Stimulated activated naive CD8-positive, alpha-beta T cell treated with anti-CD3 and anti-CD28 coated beads, Interleukin-15, Interleukin-2, amounts not matched to agents 100 ng/mL and 50 ng/mL, for 24 hours (primary cell): Measurements from ENCODE around the gene LTN1.

Experiments
- H3K27ac Mint-ChIP-seq: one replicate; pipeline ENCODE4 v1.8.0; 2021; ENCODE audit warnings: mild to moderate bottlenecking, mixed read lengths
- H3K27me3 Mint-ChIP-seq: one replicate; pipeline ENCODE4 v1.8.0; 2021; ENCODE audit warnings: mixed read lengths
- H3K36me3 Mint-ChIP-seq: one replicate; pipeline ENCODE4 v1.8.0; 2021; ENCODE audit warnings: low read depth, mixed read lengths
- H3K4me1 Mint-ChIP-seq: one replicate; pipeline ENCODE4 v1.8.0; 2021; ENCODE audit warnings: low read depth, mixed read lengths
- H3K4me3 Mint-ChIP-seq: one replicate; pipeline ENCODE4 v1.8.0; 2021; ENCODE audit warnings: mild to moderate bottlenecking, mixed read lengths
- H3K9me3 Mint-ChIP-seq: one replicate; pipeline ENCODE4 v1.8.0; 2021; ENCODE audit warnings: mixed read lengths

The LTN1 gene

GRCh38 chr21:28923439-28923975 lies 69.2 kb downstream of the LTN1 start:
- no peaks in the 10 kb centered on the region for H3K9me3 Mint-ChIP-seq
- peaks cover 48% of the 10 kb centered on the region for H3K36me3 Mint-ChIP-seq
- no peaks in the 10 kb centered on the region for H3K27me3 Mint-ChIP-seq
- H3K27ac Mint-ChIP-seq = no peak overlapping the region
- no peak overlapping the region for H3K4me3 Mint-ChIP-seq
- H3K4me1 Mint-ChIP-seq = no peaks in the 10 kb centered on the region

- Mint-ChIP-seq H3K4me3 (no peak overlapping the region), H3K27ac (no peak overlapping the region), H3K27me3 (no peaks in the 10 kb centered on the region), H3K9me3 (no peaks in the 10 kb centered on the region), H3K36me3 (peaks cover 42% of the 10 kb centered on the region), H3K4me1 (no peaks in the 10 kb centered on the region)
Observed at GRCh38 chr21:28922368-28922767, 70.3 kb downstream of the LTN1 start.

GRCh38 chr21:28916150-28916893 lies 76.4 kb downstream of the LTN1 start:
- Mint-ChIP-seq H3K27me3 (peaks cover 6% of the 10 kb centered on the region), H3K36me3 (no peaks in the 10 kb centered on the region), H3K27ac (no peak overlapping the region), H3K4me3 (no peak overlapping the region), H3K4me1 (no peaks in the 10 kb centered on the region), H3K9me3 (no peaks in the 10 kb centered on the region)

- Mint-ChIP-seq H3K4me1 (no peaks in the 10 kb centered on the region), H3K27me3 (peaks cover 6% of the 10 kb centered on the region), H3K36me3 (no peaks in the 10 kb centered on the region), H3K4me3 (no peak overlapping the region), H3K27ac (no peak overlapping the region), H3K9me3 (no peaks in the 10 kb centered on the region)
Observed at GRCh38 chr21:28913071-28913470, 79.6 kb downstream of the LTN1 start.

- H3K9me3 Mint-ChIP-seq = no peaks in the 10 kb centered on the region
- H3K4me3 Mint-ChIP-seq = no peak overlapping the region
- no peaks in the 10 kb centered on the region for H3K4me1 Mint-ChIP-seq
- H3K27ac Mint-ChIP-seq = no peak overlapping the region
- peaks cover 6% of the 10 kb centered on the region for H3K27me3 Mint-ChIP-seq
- no peaks in the 10 kb centered on the region for H3K36me3 Mint-ChIP-seq
Observed at GRCh38 chr21:28910280-28910887, 82.3 kb downstream of the LTN1 start.

GRCh38 chr21:28908351-28908750 lies 84.3 kb downstream of the LTN1 start:
- Mint-ChIP-seq H3K27ac (no peak overlapping the region), H3K4me3 (no peak overlapping the region), H3K36me3 (no peaks in the 10 kb centered on the region), H3K9me3 (no peaks in the 10 kb centered on the region), H3K4me1 (no peaks in the 10 kb centered on the region), H3K27me3 (peaks cover 6% of the 10 kb centered on the region)

GRCh38 chr21:28906841-28907240 lies 85.8 kb downstream of the LTN1 start:
- no peak overlapping the region for H3K4me3 Mint-ChIP-seq
- no peaks in the 10 kb centered on the region for H3K36me3 Mint-ChIP-seq
- no peaks in the 10 kb centered on the region for H3K9me3 Mint-ChIP-seq
- peaks cover 4% of the 10 kb centered on the region for H3K27me3 Mint-ChIP-seq
- no peak overlapping the region for H3K27ac Mint-ChIP-seq
- H3K4me1 Mint-ChIP-seq = no peaks in the 10 kb centered on the region

GRCh38 chr21:28906236-28906635 lies 86.4 kb downstream of the LTN1 start:
- Mint-ChIP-seq H3K36me3 (no peaks in the 10 kb centered on the region), H3K4me1 (no peaks in the 10 kb centered on the region), H3K27ac (no peak overlapping the region), H3K27me3 (peaks cover 4% of the 10 kb centered on the region), H3K9me3 (no peaks in the 10 kb centered on the region), H3K4me3 (no peak overlapping the region)

- no peak overlapping the region for H3K27ac Mint-ChIP-seq
- H3K9me3 Mint-ChIP-seq = no peaks in the 10 kb centered on the region
- no peak overlapping the region for H3K4me3 Mint-ChIP-seq
- H3K4me1 Mint-ChIP-seq = no peaks in the 10 kb centered on the region
- H3K27me3 Mint-ChIP-seq = peaks cover 4% of the 10 kb centered on the region
- H3K36me3 Mint-ChIP-seq = no peaks in the 10 kb centered on the region
Observed at GRCh38 chr21:28904961-28905435, 87.7 kb downstream of the LTN1 start.

GRCh38 chr21:28903448-28903847 lies 89.2 kb downstream of the LTN1 start:
- no peaks in the 10 kb centered on the region for H3K4me1 Mint-ChIP-seq
- no peaks in the 10 kb centered on the region for H3K9me3 Mint-ChIP-seq
- no peaks in the 10 kb centered on the region for H3K36me3 Mint-ChIP-seq
- no peak overlapping the region for H3K4me3 Mint-ChIP-seq
- no peak overlapping the region for H3K27ac Mint-ChIP-seq
- peaks cover 4% of the 10 kb centered on the region for H3K27me3 Mint-ChIP-seq

GRCh38 chr21:28900481-28900880 lies 92.2 kb downstream of the LTN1 start:
- no peaks in the 10 kb centered on the region for H3K9me3 Mint-ChIP-seq
- no peaks in the 10 kb centered on the region for H3K4me1 Mint-ChIP-seq
- H3K4me3 Mint-ChIP-seq = no peak overlapping the region
- H3K27ac Mint-ChIP-seq = no peak overlapping the region
- peaks cover 17% of the 10 kb centered on the region for H3K27me3 Mint-ChIP-seq
- no peaks in the 10 kb centered on the region for H3K36me3 Mint-ChIP-seq

- Mint-ChIP-seq H3K4me1 (no peaks in the 10 kb centered on the region), H3K9me3 (no peaks in the 10 kb centered on the region), H3K4me3 (no peak overlapping the region), H3K27ac (no peak overlapping the region), H3K27me3 (peaks cover 17% of the 10 kb centered on the region), H3K36me3 (no peaks in the 10 kb centered on the region)
Observed at GRCh38 chr21:28899744-28900143, 92.9 kb downstream of the LTN1 start.

GRCh38 chr21:28899220-28899619 lies 93.5 kb downstream of the LTN1 start:
- Mint-ChIP-seq H3K4me3 (no peak overlapping the region), H3K27me3 (peaks cover 17% of the 10 kb centered on the region), H3K4me1 (no peaks in the 10 kb centered on the region), H3K27ac (no peak overlapping the region), H3K9me3 (no peaks in the 10 kb centered on the region), H3K36me3 (no peaks in the 10 kb centered on the region)

GRCh38 chr21:28893687-28894086 lies 99.0 kb downstream of the LTN1 start:
- Mint-ChIP-seq H3K9me3 (no peaks in the 10 kb centered on the region), H3K4me3 (no peak overlapping the region), H3K27ac (no peak overlapping the region), H3K27me3 (peaks cover 14% of the 10 kb centered on the region), H3K4me1 (no peaks in the 10 kb centered on the region), H3K36me3 (no peaks in the 10 kb centered on the region)

GRCh38 chr21:28892199-28893111 lies 100.2 kb downstream of the LTN1 start:
- Mint-ChIP-seq H3K27me3 (peaks cover 9% of the 10 kb centered on the region), H3K4me3 (no peak overlapping the region), H3K36me3 (no peaks in the 10 kb centered on the region), H3K9me3 (no peaks in the 10 kb centered on the region), H3K4me1 (no peaks in the 10 kb centered on the region), H3K27ac (no peak overlapping the region)
